ENCODE measurements around the gene PQBP1. TPM values are rescaled to one million over a fixed set of nuclear protein-coding genes. Genes with fewer than 3 reads are reported as not detected.

Gene PQBP1
- total and polyA plus RNA-seq, 2 donors (not counting 1 experiment from before 2014, with no cell fraction given), result 41.1 to 57.0 TPM

DNA sequence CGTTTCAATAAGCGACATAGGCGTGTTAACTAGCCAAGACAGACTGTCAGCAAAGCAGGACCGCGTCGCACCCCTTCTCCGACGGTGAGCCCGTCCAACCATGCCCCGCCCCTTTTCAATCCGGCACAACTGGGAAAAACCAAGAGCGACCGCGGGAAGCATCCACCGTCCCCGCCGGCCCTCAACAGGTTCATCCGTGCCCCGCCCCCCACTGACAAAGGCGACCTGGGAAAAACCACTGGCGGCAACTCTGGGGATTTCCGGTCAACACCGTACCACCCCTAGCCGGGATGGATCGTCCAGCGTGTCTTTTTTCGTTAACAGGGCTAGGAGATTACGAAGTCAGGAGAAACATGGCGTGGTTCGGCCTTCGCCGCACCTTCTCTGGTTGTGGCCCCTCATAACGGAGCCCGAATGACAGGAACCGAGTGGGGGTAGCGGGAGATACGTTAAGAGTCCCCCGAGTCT is 539 bp upstream of the PQBP1 start:
- H3K36me3 ChIP-seq (ENCODE audit: control insufficient read depth, insufficient read depth, low read length), result peaks cover 7% of the 10 kb centered on the region
- peak overlapping the region; percentile 90 for H3K9ac ChIP-seq (ENCODE audit: insufficient read depth, low read length)
- H4K20me1 ChIP-seq (ENCODE audit: control insufficient read depth, extremely low read depth, insufficient read depth, low read length), result no peaks in the 10 kb centered on the region
- no peak for TF ChIP-seq EZH2 (IDR thresholded peaks at IDR 0.05; ENCODE audit: low read length, missing control alignments)
- TF ChIP-seq, protein P1, sequence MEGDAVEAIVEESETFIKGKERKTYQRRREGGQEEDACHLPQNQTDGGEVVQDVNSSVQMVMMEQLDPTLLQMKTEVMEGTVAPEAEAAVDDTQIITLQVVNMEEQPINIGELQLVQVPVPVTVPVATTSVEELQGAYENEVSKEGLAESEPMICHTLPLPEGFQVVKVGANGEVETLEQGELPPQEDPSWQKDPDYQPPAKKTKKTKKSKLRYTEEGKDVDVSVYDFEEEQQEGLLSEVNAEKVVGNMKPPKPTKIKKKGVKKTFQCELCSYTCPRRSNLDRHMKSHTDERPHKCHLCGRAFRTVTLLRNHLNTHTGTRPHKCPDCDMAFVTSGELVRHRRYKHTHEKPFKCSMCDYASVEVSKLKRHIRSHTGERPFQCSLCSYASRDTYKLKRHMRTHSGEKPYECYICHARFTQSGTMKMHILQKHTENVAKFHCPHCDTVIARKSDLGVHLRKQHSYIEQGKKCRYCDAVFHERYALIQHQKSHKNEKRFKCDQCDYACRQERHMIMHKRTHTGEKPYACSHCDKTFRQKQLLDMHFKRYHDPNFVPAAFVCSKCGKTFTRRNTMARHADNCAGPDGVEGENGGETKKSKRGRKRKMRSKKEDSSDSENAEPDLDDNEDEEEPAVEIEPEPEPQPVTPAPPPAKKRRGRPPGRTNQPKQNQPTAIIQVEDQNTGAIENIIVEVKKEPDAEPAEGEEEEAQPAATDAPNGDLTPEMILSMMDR (conservative IDR thresholded peaks at IDR 0.05 in 1 of 2, IDR thresholded peaks at IDR 0.05 in 1 of 2; ENCODE audit: low read depth in 1 of 2, low read length in 2 of 2), result no peak
- H3K4me2 ChIP-seq (ENCODE audit: extremely low read depth, insufficient read depth, low read length), result peak overlapping the region; percentile 77
- no peaks in the 10 kb centered on the region for H3K9me3 ChIP-seq (ENCODE audit: control insufficient read depth, insufficient read depth, low read depth, low read length)
- peaks cover 3% of the 10 kb centered on the region for H3K4me1 ChIP-seq (ENCODE audit: control insufficient read depth, extremely low read depth, insufficient read depth, low read length)
- peak; percentile 62 to 72 for DNase-seq (ENCODE audit: low read depth in 2 of 2)
- H2AFZ ChIP-seq (ENCODE audit: low read length), result peak overlapping the region; percentile 23
- peak overlapping the region; percentile 62 to 89 (median 81) for H3K4me3 ChIP-seq (replicated peaks in 1 of 4; ENCODE audit: control extremely low read depth in 1 of 4, insufficient read depth in 1 of 4, low read depth in 3 of 4, low read length in 4 of 4)
- peak overlapping the region; percentile 97 for H3K27ac ChIP-seq (ENCODE audit: insufficient read depth, low read length)
- no peaks in the 10 kb centered on the region for H3K27me3 ChIP-seq (ENCODE audit: control insufficient read depth, insufficient read depth, low read length)
- H3K79me2 ChIP-seq (ENCODE audit: control insufficient read depth, insufficient read depth, low read length), result peaks cover 13% of the 10 kb centered on the region

DNA sequence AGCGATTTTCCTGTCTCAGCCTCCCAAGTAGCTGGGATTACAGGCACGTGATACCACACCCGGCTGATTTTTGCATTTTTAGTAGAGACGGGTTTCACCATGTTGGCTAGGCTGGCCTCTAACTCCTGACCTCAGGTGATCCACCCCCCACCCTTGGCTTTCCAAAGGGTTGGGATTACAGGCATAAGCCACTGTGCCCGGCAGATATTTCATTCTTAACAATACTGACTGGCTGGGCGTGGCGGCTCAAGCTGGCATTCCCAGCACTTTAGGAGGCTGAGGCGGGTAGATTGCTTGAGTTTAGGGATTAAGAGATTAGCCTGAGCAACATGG is 1.3 kb downstream of the PQBP1 start:
- no peak overlapping the region for H3K27ac ChIP-seq (ENCODE audit: insufficient read depth, low read length)
- peaks cover 3% of the 10 kb centered on the region for H3K4me1 ChIP-seq (ENCODE audit: control insufficient read depth, extremely low read depth, insufficient read depth, low read length)
- no peak for DNase-seq (ENCODE audit: low read depth in 2 of 2)
- H3K9me3 ChIP-seq (ENCODE audit: control insufficient read depth, insufficient read depth, low read depth, low read length), result no peaks in the 10 kb centered on the region
- no peaks in the 10 kb centered on the region for H3K27me3 ChIP-seq (ENCODE audit: control insufficient read depth, insufficient read depth, low read length)
- peak overlapping the region; percentile 5 for H3K4me2 ChIP-seq (ENCODE audit: extremely low read depth, insufficient read depth, low read length)
- H4K20me1 ChIP-seq (ENCODE audit: control insufficient read depth, extremely low read depth, insufficient read depth, low read length), result no peaks in the 10 kb centered on the region
- H2AFZ ChIP-seq (ENCODE audit: low read length), result no peak overlapping the region
- H3K9ac ChIP-seq (ENCODE audit: insufficient read depth, low read length), result no peak overlapping the region
- H3K79me2 ChIP-seq (ENCODE audit: control insufficient read depth, insufficient read depth, low read length), result peaks cover 13% of the 10 kb centered on the region
- no peak overlapping the region for H3K4me3 ChIP-seq (replicated peaks in 1 of 4; ENCODE audit: control extremely low read depth in 1 of 4, insufficient read depth in 1 of 4, low read depth in 3 of 4, low read length in 4 of 4)
- no peak for TF ChIP-seq EZH2 (IDR thresholded peaks at IDR 0.05; ENCODE audit: low read length, missing control alignments)
- TF ChIP-seq, protein P1 (conservative IDR thresholded peaks at IDR 0.05 in 1 of 2, IDR thresholded peaks at IDR 0.05 in 1 of 2; ENCODE audit: low read depth in 1 of 2, low read length in 2 of 2), result no peak
- H3K36me3 ChIP-seq (ENCODE audit: control insufficient read depth, insufficient read depth, low read length), result peaks cover 9% of the 10 kb centered on the region

DNA sequence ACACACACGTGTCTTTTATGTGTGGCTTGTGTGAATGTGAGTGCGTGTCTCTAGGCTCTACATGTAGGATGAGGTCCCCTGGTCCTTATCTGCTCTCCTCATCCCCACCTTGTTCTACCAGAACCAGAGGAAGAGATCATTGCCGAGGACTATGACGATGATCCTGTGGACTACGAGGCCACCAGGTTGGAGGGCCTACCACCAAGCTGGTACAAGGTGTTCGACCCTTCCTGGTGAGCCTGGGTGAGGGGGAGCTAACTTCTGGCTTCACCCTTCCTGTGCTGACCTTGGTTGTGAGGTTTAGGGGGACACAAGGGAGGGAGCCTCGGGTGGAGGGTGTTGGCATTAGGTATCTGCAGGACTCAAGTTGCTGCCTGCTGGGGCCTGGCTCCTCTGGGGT is 3.3 kb downstream of the PQBP1 start:
- Histone ChIP-seq H3K27me3 (ENCODE audit: control insufficient read depth, insufficient read depth, low read length) (no peaks in the 10 kb centered on the region), H3K4me1 (ENCODE audit: control insufficient read depth, extremely low read depth, insufficient read depth, low read length) (peaks cover 3% of the 10 kb centered on the region), H3K4me2 (ENCODE audit: extremely low read depth, insufficient read depth, low read length) (no peak overlapping the region), H3K9me3 (ENCODE audit: control insufficient read depth, insufficient read depth, low read depth, low read length) (no peaks in the 10 kb centered on the region), H3K79me2 (ENCODE audit: control insufficient read depth, insufficient read depth, low read length) (peaks cover 13% of the 10 kb centered on the region), H3K36me3 (ENCODE audit: control insufficient read depth, insufficient read depth, low read length) (peaks cover 11% of the 10 kb centered on the region), H2AFZ (ENCODE audit: low read length) (no peak overlapping the region), H3K27ac (ENCODE audit: insufficient read depth, low read length) (no peak overlapping the region), H3K4me3 (replicated peaks in 1 of 4; ENCODE audit: control extremely low read depth in 1 of 4, insufficient read depth in 1 of 4, low read depth in 3 of 4, low read length in 4 of 4) (no peak overlapping the region), H4K20me1 (ENCODE audit: control insufficient read depth, extremely low read depth, insufficient read depth, low read length) (no peaks in the 10 kb centered on the region), H3K9ac (ENCODE audit: insufficient read depth, low read length) (no peak overlapping the region)
- no peak for TF ChIP-seq EZH2 (IDR thresholded peaks at IDR 0.05; ENCODE audit: low read length, missing control alignments)
- TF ChIP-seq, protein P1 (conservative IDR thresholded peaks at IDR 0.05 in 1 of 2, IDR thresholded peaks at IDR 0.05 in 1 of 2; ENCODE audit: low read depth in 1 of 2, low read length in 2 of 2), result no peak
- DNase-seq (ENCODE audit: low read depth in 2 of 2), result no peak
